ENCODE data around the gene DOK6. TPM values are rescaled to one million over a fixed set of nuclear protein-coding genes. Genes with fewer than 3 reads are reported as not detected.

The DOK6 gene
- total and polyA plus RNA-seq, 2 donors (not counting 1 experiment from before 2014, with no cell fraction given), result not detected

- H3K4me3 Mint-ChIP-seq, result no peak overlapping the region
- Histone ChIP-seq H3K4me2 (replicated peaks; ENCODE audit: low read depth, low read length, poor library complexity, severe bottlenecking) (no peak overlapping the region), H3K9ac (ENCODE audit: low read length) (no peak overlapping the region), H4K20me1 (ENCODE audit: control insufficient read depth, insufficient read depth, low read length, poor library complexity, severe bottlenecking) (no peaks in the 10 kb centered on the region), H2AFZ (ENCODE audit: insufficient read depth, low read depth, low read length, poor library complexity, severe bottlenecking) (no peak overlapping the region), H3K9me3 (ENCODE audit: control extremely low read depth in 1 of 3, control insufficient read depth in 2 of 3, insufficient read depth in 1 of 3, low read length in 2 of 3) (peaks cover 0 to 17% (median 6%) of the 10 kb centered on the region in 3 donors), H3K4me3 (ENCODE audit: control extremely low read depth in 1 of 5, extremely low read depth in 1 of 5, insufficient read depth in 1 of 5, low read depth in 2 of 5, low read length in 4 of 5) (no peak overlapping the region), H3K79me2 (ENCODE audit: control insufficient read depth, insufficient read depth, low read length) (no peaks in the 10 kb centered on the region), H3K36me3 (replicated peaks in 1 of 2; ENCODE audit: control extremely low read depth in 1 of 2, control insufficient read depth in 1 of 2, extremely low read depth in 1 of 2, insufficient read depth in 2 of 2, low read length in 1 of 2) (no peaks in the 10 kb centered on the region), H3K27me3 (replicated peaks in 1 of 4; ENCODE audit: control extremely low read depth in 1 of 4, control insufficient read depth in 3 of 4, insufficient read depth in 4 of 4, low read length in 3 of 4) (no peaks in the 10 kb centered on the region), H3K4me1 (ENCODE audit: control insufficient read depth in 2 of 2, insufficient read depth in 2 of 2, low read length in 2 of 2) (no peaks in the 10 kb centered on the region), H3K27ac (ENCODE audit: low read length in 2 of 2) (no peak overlapping the region)
- H3K27me3 Mint-ChIP-seq, result no peaks in the 10 kb centered on the region
- H3K27ac Mint-ChIP-seq, result no peak overlapping the region
- DNase-seq, result no peak
- WGBS (ENCODE audit: insufficient coverage), result 100% methylated on average over 4 of the region's 7 CpGs
- ChIA-PET CTCF (no interaction called here), POLR2A (no interaction called here)
- H3K9me3 Mint-ChIP-seq (ENCODE audit: insufficient read depth), result peaks cover 6% of the 10 kb centered on the region
- TF ChIP-seq EZH2 (IDR thresholded peaks at IDR 0.05; ENCODE audit: borderline replicate concordance, insufficient read depth, low read depth, low read length, poor library complexity, severe bottlenecking) (no peak), CTCF (IDR thresholded peaks at IDR 0.05) (no peak)
- H3K4me1 Mint-ChIP-seq, result no peaks in the 10 kb centered on the region
- intact Hi-C loops (cut with micrococcal nuclease), result no loop called here
- ATAC-seq (ENCODE audit: low read depth), result no peak
Measured at GRCh38 chr18:69715191-69715795, 314.6 kb downstream of the DOK6 start.

- Histone ChIP-seq H3K9ac (ENCODE audit: low read length) (no peak overlapping the region), H3K4me1 (ENCODE audit: control insufficient read depth in 2 of 2, insufficient read depth in 2 of 2, low read length in 2 of 2) (no peaks in the 10 kb centered on the region), H3K4me2 (replicated peaks; ENCODE audit: low read depth, low read length, poor library complexity, severe bottlenecking) (no peak overlapping the region), H4K20me1 (ENCODE audit: control insufficient read depth, insufficient read depth, low read length, poor library complexity, severe bottlenecking) (no peaks in the 10 kb centered on the region), H3K27ac (ENCODE audit: low read length in 2 of 2) (no peak overlapping the region), H3K36me3 (replicated peaks in 1 of 2; ENCODE audit: control extremely low read depth in 1 of 2, control insufficient read depth in 1 of 2, extremely low read depth in 1 of 2, insufficient read depth in 2 of 2, low read length in 1 of 2) (no peaks in the 10 kb centered on the region), H2AFZ (ENCODE audit: insufficient read depth, low read depth, low read length, poor library complexity, severe bottlenecking) (no peak overlapping the region), H3K9me3 (ENCODE audit: control extremely low read depth in 1 of 3, control insufficient read depth in 2 of 3, insufficient read depth in 1 of 3, low read length in 2 of 3) (peaks cover 0 to 17% (median 6%) of the 10 kb centered on the region in 3 donors), H3K79me2 (ENCODE audit: control insufficient read depth, insufficient read depth, low read length) (no peaks in the 10 kb centered on the region), H3K4me3 (ENCODE audit: control extremely low read depth in 1 of 5, extremely low read depth in 1 of 5, insufficient read depth in 1 of 5, low read depth in 2 of 5, low read length in 4 of 5) (no peak overlapping the region), H3K27me3 (replicated peaks in 1 of 4; ENCODE audit: control extremely low read depth in 1 of 4, control insufficient read depth in 3 of 4, insufficient read depth in 4 of 4, low read length in 3 of 4) (no peaks in the 10 kb centered on the region)
- TF ChIP-seq CTCF (IDR thresholded peaks at IDR 0.05), result no peak
- no peak for TF ChIP-seq EZH2 (IDR thresholded peaks at IDR 0.05; ENCODE audit: borderline replicate concordance, insufficient read depth, low read depth, low read length, poor library complexity, severe bottlenecking)
- ATAC-seq (ENCODE audit: low read depth), result no peak
- no peaks in the 10 kb centered on the region for H3K4me1 Mint-ChIP-seq
- DNase-seq, result no peak
- H3K27ac Mint-ChIP-seq, result no peak overlapping the region
- H3K9me3 Mint-ChIP-seq (ENCODE audit: insufficient read depth), result peaks cover 6% of the 10 kb centered on the region
- ChIA-PET CTCF (no interaction called here), POLR2A (no interaction called here)
- H3K4me3 Mint-ChIP-seq, result no peak overlapping the region
- H3K27me3 Mint-ChIP-seq, result no peaks in the 10 kb centered on the region
- intact Hi-C loops (cut with micrococcal nuclease), result no loop called here
- no CpG with 5 or more reads among the region's 2 CpGs for WGBS (ENCODE audit: insufficient coverage)
Measured at GRCh38 chr18:69717586-69717985, 316.9 kb downstream of the DOK6 start.

Data from B cell (primary cell).